HG03439 (cell line): Measurements from ENCODE around the gene SLC2A10.
"Not testable (repeated sequence)": the region's sequence is repeated elsewhere in the genome, so short reads cannot be mapped to it uniquely, and the experiment has no call there.

Source experiments
- ATAC-seq: cut with Tn5 transposase; IDR thresholded peaks from one replicate; pipeline ENCODE4 v1.9.1; 2021; ENCODE audit warnings: mild to moderate bottlenecking, moderate library complexity; ENCODE audit not compliant: unreplicated experiment

Gene SLC2A10

GRCh38 chr20:46709459-46710152 lies at the start of gene SLC2A10:
TSS of gene SLC2A10 (plus strand) at chr20:46709649. CDS start at chr20:46709737, 88 bp downstream.
- no peak for ATAC-seq

GRCh38 chr20:46660487-46660886 lies 49.0 kb upstream of the SLC2A10 start:
- no peak for ATAC-seq

- no peak for ATAC-seq
Measured at GRCh38 chr20:46661659-46662058, 47.8 kb upstream of the SLC2A10 start.

GRCh38 chr20:46663531-46663930 lies 45.9 kb upstream of the SLC2A10 start:
- ATAC-seq = no peak

GRCh38 chr20:46665602-46666001 lies 43.8 kb upstream of the SLC2A10 start:
- no peak for ATAC-seq

- no peak for ATAC-seq
Measured at GRCh38 chr20:46666306-46666705, 43.1 kb upstream of the SLC2A10 start.

- ATAC-seq = no peak
Measured at GRCh38 chr20:46666818-46667515, 42.5 kb upstream of the SLC2A10 start.

GRCh38 chr20:46670228-46670584 lies 39.2 kb upstream of the SLC2A10 start:
- ATAC-seq = no peak

- ATAC-seq = no peak
Measured at GRCh38 chr20:46670585-46671584, 38.6 kb upstream of the SLC2A10 start.

GRCh38 chr20:46671866-46672542 lies 37.4 kb upstream of the SLC2A10 start:
- ATAC-seq = no peak

GRCh38 chr20:46672543-46673148 lies 36.8 kb upstream of the SLC2A10 start:
- no peak for ATAC-seq

GRCh38 chr20:46673394-46674252 lies 35.8 kb upstream of the SLC2A10 start:
- no peak for ATAC-seq

GRCh38 chr20:46674253-46675083 lies 35.0 kb upstream of the SLC2A10 start:
- ATAC-seq = no peak

GRCh38 chr20:46676649-46677316 lies 32.7 kb upstream of the SLC2A10 start:
- ATAC-seq = not testable (repeated sequence)

- no peak for ATAC-seq
Measured at GRCh38 chr20:46677608-46678007, 31.8 kb upstream of the SLC2A10 start.

- ATAC-seq = no peak
Measured at GRCh38 chr20:46678516-46678915, 30.9 kb upstream of the SLC2A10 start.

GRCh38 chr20:46680684-46681031 lies 28.8 kb upstream of the SLC2A10 start:
- no peak for ATAC-seq
